DOHH2 (cell line): Measurements from ENCODE around the gene CD52.

Source experiments
- H3F3A ChIP-seq: fragments of 200-600 bp; sonication (generic), shearing (Covaris generic); 2 replicates; pipeline ENCODE4 v1.6.0; 2016; ENCODE audit warnings: antibody characterized with exemption, mild to moderate bottlenecking; ENCODE audit not compliant: control insufficient read depth, insufficient read depth
- H3K27ac ChIP-seq: fragments of 200-600 bp; sonication (generic); 2 replicates; pipeline ENCODE4 v1.5.1; 2014; ENCODE audit warnings: low read depth, mild to moderate bottlenecking, low read length, moderate library complexity
- H3K27me3 ChIP-seq: fragments of 200-600 bp; sonication (generic); 2 replicates; pipeline ENCODE4 v1.6.1; 2014; ENCODE audit warnings: mild to moderate bottlenecking, low read length, mixed read lengths; ENCODE audit not compliant: control insufficient read depth
- H3K36me3 ChIP-seq: fragments of 200-600 bp; sonication (generic); 2 replicates; pipeline ENCODE4 v1.6.1; 2014; ENCODE audit warnings: mild to moderate bottlenecking, low read length, moderate library complexity, mixed read lengths; ENCODE audit not compliant: control insufficient read depth
- H3K4me1 ChIP-seq: fragments of 200-600 bp; sonication (generic); 2 replicates; pipeline ENCODE4 v1.6.1; 2014; ENCODE audit warnings: mild to moderate bottlenecking, low read length, mixed read lengths; ENCODE audit not compliant: control insufficient read depth
- H3K4me2 ChIP-seq: fragments of 200-600 bp; sonication (generic); 2 replicates; pipeline ENCODE4 v1.6.0; 2014; ENCODE audit warnings: mild to moderate bottlenecking, low read length, moderate library complexity
- H3K4me3 ChIP-seq: fragments of 200-600 bp; sonication (generic); 2 replicates; pipeline ENCODE4 v1.5.1; 2014; ENCODE audit warnings: mild to moderate bottlenecking, low read length, mixed read lengths
- H3K79me2 ChIP-seq: fragments of 200-600 bp; sonication (generic); 2 replicates; pipeline ENCODE4 v1.6.1; 2014; ENCODE audit warnings: mild to moderate bottlenecking, low read length, mixed read lengths; ENCODE audit not compliant: control insufficient read depth
- H3K9me2 ChIP-seq: fragments of 200-600 bp; sonication (generic); replicated peaks from 2 replicates; pipeline ENCODE4 v1.6.1; 2014; ENCODE audit warnings: mild to moderate bottlenecking, low read length, mixed read lengths; ENCODE audit not compliant: control insufficient read depth
- H3K9me3 ChIP-seq: fragments of 200-600 bp; sonication (generic); 2 replicates; pipeline ENCODE4 v1.6.1; 2014; ENCODE audit warnings: antibody characterized with exemption, low read length, mixed read lengths; ENCODE audit not compliant: control insufficient read depth, insufficient read depth
- H4K20me1 ChIP-seq: fragments of 200-600 bp; sonication (generic); 2 replicates; pipeline ENCODE4 v1.6.0; 2014; ENCODE audit warnings: low read depth, mild to moderate bottlenecking, antibody characterized with exemption, low read length, moderate library complexity; ENCODE audit not compliant: control insufficient read depth, insufficient read depth
- CTCF ChIP-seq: fragments of 200-600 bp; sonication (generic); IDR thresholded peaks from one replicate; pipeline ENCODE4 v1.5.1; 2014; ENCODE audit warnings: antibody characterized with exemption, mild to moderate bottlenecking, low read depth, low read length; ENCODE audit not compliant: poor library complexity, severe bottlenecking
- EZH2phosphoT487 ChIP-seq: fragments of 200-600 bp; sonication (generic); IDR thresholded peaks from 2 replicates; pipeline ENCODE4 v1.6.1; 2017; ENCODE audit warnings: borderline replicate concordance, mild to moderate bottlenecking, antibody characterized with exemption, low read length, moderate library complexity, mixed read lengths

Gene CD52

DNA sequence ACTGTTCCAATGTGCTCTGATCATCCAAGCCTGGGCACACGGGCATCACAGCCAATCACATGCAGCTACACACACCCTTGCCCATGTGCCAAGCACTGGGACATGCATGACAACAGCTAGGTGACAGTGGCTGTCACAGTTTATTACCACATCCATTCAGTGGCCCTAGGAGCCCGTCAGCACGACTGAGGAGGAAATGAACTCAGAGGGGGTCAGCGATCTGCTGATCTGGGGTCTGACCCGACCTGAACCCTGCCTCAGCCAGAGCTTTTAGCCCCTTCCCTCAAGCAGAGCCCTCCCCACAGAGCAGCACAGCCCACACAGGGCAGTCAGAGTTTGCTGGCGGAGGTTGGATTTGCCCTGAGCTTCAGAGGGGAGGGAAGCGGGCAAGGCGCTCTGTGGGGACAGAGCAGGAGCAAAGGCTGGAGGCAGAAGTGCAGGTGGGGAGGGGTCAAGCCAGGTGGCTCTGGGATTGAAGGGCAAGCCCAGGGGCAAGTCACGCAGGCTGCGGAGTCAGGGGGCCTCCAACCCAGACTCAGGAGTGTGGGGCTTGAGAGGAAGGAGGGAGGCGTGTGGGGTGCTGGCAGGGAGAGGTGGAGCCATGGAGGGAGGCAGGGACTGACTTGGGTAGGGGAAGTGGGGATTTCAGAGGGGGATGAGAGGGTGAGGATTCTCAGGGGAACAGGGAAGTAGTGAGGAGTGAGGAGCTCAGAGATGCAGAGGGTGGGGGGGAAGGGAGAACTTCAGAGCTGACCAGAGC is 27.5 kb upstream of the CD52 start:
- peaks cover 50% of the 10 kb centered on the region for H3F3A ChIP-seq
- no peaks in the 10 kb centered on the region for H3K9me3 ChIP-seq
- H3K4me2 ChIP-seq = peak overlapping the region; percentile 77
- H3K4me1 ChIP-seq = peaks cover 79% of the 10 kb centered on the region
- H3K79me2 ChIP-seq = no peaks in the 10 kb centered on the region
- no peak for TF ChIP-seq EZH2phosphoT487
- TF ChIP-seq CTCF = no peak
- H3K27ac ChIP-seq = peak overlapping the region; percentile 98
- H3K9me2 ChIP-seq = no peaks in the 10 kb centered on the region
- peaks cover 31% of the 10 kb centered on the region for H3K36me3 ChIP-seq
- H3K4me3 ChIP-seq = peak overlapping the region; percentile 58
- H4K20me1 ChIP-seq = no peaks in the 10 kb centered on the region
- H3K27me3 ChIP-seq = no peaks in the 10 kb centered on the region

DNA sequence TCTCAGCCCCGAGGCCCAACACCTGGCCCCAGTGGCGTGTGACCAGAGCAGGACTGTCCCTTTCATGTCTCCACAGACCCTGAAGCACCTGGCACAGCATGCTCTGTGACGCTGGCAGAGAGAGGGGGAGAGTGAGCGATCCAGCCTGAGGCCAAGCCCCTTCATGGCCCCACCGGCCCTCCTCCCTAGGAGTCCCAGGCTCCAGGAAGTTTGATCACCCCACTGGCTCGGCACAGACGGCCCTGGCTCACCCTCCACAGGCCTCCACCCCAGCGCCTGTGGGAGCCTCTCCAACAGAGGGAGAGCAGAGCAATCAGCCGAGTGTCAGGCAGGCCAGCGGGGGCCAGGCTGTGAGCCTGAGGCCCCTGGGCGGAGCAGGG is 26.9 kb upstream of the CD52 start:
- no peaks in the 10 kb centered on the region for H3K9me2 ChIP-seq
- no peaks in the 10 kb centered on the region for H4K20me1 ChIP-seq
- H3K79me2 ChIP-seq = no peaks in the 10 kb centered on the region
- H3F3A ChIP-seq = peaks cover 50% of the 10 kb centered on the region
- H3K4me2 ChIP-seq = peak overlapping the region; percentile 77
- peak overlapping the region; percentile 98 for H3K27ac ChIP-seq
- peaks cover 73% of the 10 kb centered on the region for H3K4me1 ChIP-seq
- TF ChIP-seq EZH2phosphoT487 = no peak
- TF ChIP-seq CTCF = no peak
- H3K27me3 ChIP-seq = no peaks in the 10 kb centered on the region
- H3K9me3 ChIP-seq = no peaks in the 10 kb centered on the region
- H3K36me3 ChIP-seq = peaks cover 31% of the 10 kb centered on the region
- H3K4me3 ChIP-seq = peak overlapping the region; percentile 58

GRCh38 chr1:26291433-26291832 is 26.3 kb upstream of the CD52 start:
- H3K9me2 ChIP-seq = no peaks in the 10 kb centered on the region
- H3K27me3 ChIP-seq = no peaks in the 10 kb centered on the region
- no peak for TF ChIP-seq CTCF
- no peak for TF ChIP-seq EZH2phosphoT487
- H4K20me1 ChIP-seq = no peaks in the 10 kb centered on the region
- H3K9me3 ChIP-seq = no peaks in the 10 kb centered on the region
- H3F3A ChIP-seq = peaks cover 47% of the 10 kb centered on the region
- peak overlapping the region; percentile 98 for H3K27ac ChIP-seq
- peaks cover 31% of the 10 kb centered on the region for H3K36me3 ChIP-seq
- peak overlapping the region; percentile 77 for H3K4me2 ChIP-seq
- peaks cover 68% of the 10 kb centered on the region for H3K4me1 ChIP-seq
- no peaks in the 10 kb centered on the region for H3K79me2 ChIP-seq
- H3K4me3 ChIP-seq = peak overlapping the region; percentile 58
